ENCODE results near the gene DCAF11. TPM values are rescaled to one million over a fixed set of nuclear protein-coding genes. Genes with fewer than 3 reads are reported as not detected.

Gene DCAF11
- total RNA-seq, 1 donor from 2014 or later, result 85.6 TPM

DNA sequence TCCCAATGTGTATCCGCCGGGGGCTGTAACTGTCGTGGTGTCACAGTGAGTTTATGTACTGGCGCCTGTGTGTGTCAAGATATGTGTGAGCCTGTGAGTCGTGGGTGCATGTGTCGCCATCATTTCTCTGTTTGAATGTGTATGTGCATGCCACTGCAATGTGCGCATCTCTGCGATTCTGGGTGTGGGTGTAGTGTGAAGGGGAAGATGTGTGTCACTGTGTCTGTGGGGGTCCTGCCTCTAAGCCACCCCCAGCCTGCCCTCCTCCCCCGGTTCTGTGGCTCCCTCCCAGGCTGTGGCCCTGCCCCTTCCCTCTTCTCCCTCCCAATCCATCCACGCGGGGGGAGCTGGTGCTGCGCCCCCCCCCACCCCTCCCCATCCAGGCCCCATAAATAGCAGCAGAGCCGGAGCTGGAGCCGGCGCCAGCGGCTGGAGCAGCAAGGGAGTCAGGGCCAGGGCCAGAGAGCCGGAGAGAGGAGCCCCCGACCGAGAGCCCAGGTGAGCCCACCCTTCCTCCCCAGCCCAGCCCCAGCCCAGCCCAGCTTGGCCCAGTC lies 43.4 kb upstream of the DCAF11 start, which contains the start of gene CPNE6:
TSS of gene CPNE6 (plus strand) at position 419 of the 554 bp plus-strand sequence. CDS start 1,375 bp downstream, outside the sequence.
- no peaks in the 10 kb centered on the region for H3K9me3 ChIP-seq (ENCODE audit: control insufficient read depth in 3 of 3, low read length in 3 of 3)
- H3K27ac ChIP-seq (ENCODE audit: low read depth, low read length), result no peak within 1 kb of the TSS
- peaks cover 0 to 6% (median 3%) of the 10 kb centered on the region in 3 donors for H3K4me1 ChIP-seq (ENCODE audit: control insufficient read depth in 3 of 3, insufficient read depth in 3 of 3, low read length in 3 of 3)
- H3K36me3 ChIP-seq (ENCODE audit: control insufficient read depth in 3 of 3, insufficient read depth in 3 of 3, low read length in 3 of 3), result no peaks in the 10 kb centered on the region
- H3K27me3 ChIP-seq (ENCODE audit: control insufficient read depth in 3 of 3, insufficient read depth in 3 of 3, low read length in 3 of 3), result peaks cover 16 to 45% (median 44%) of the 10 kb centered on the region in 3 donors
- H3K4me3 ChIP-seq (ENCODE audit: low read length in 3 of 3), result no peak within 1 kb of the TSS
- H3K9ac ChIP-seq (ENCODE audit: low read depth in 1 of 3, low read length in 3 of 3), result no peak within 1 kb of the TSS

GRCh38 chr14:24071836-24072430 lies 42.6 kb upstream of the DCAF11 start:
- Histone ChIP-seq H3K4me3 (ENCODE audit: low read length in 3 of 3) (no peak overlapping the region), H3K4me1 (ENCODE audit: control insufficient read depth in 3 of 3, insufficient read depth in 3 of 3, low read length in 3 of 3) (peaks cover 0 to 6% (median 3%) of the 10 kb centered on the region in 3 donors), H3K36me3 (ENCODE audit: control insufficient read depth in 3 of 3, insufficient read depth in 3 of 3, low read length in 3 of 3) (no peaks in the 10 kb centered on the region), H3K27me3 (ENCODE audit: control insufficient read depth in 3 of 3, insufficient read depth in 3 of 3, low read length in 3 of 3) (peaks cover 22 to 48% (median 45%) of the 10 kb centered on the region in 3 donors), H3K9ac (ENCODE audit: low read depth in 1 of 3, low read length in 3 of 3) (no peak overlapping the region), H3K27ac (ENCODE audit: low read depth, low read length) (no peak overlapping the region), H3K9me3 (ENCODE audit: control insufficient read depth in 3 of 3, low read length in 3 of 3) (no peaks in the 10 kb centered on the region)

GRCh38 chr14:24072436-24072835 lies 42.1 kb upstream of the DCAF11 start:
- H3K9ac ChIP-seq (ENCODE audit: low read depth in 1 of 3, low read length in 3 of 3), result peak overlapping the region in 1 of 3 donors; percentile 8
- H3K9me3 ChIP-seq (ENCODE audit: control insufficient read depth in 3 of 3, low read length in 3 of 3), result no peaks in the 10 kb centered on the region
- H3K4me1 ChIP-seq (ENCODE audit: control insufficient read depth in 3 of 3, insufficient read depth in 3 of 3, low read length in 3 of 3), result peaks cover 0 to 6% (median 3%) of the 10 kb centered on the region in 3 donors
- H3K36me3 ChIP-seq (ENCODE audit: control insufficient read depth in 3 of 3, insufficient read depth in 3 of 3, low read length in 3 of 3), result no peaks in the 10 kb centered on the region
- peaks cover 24 to 52% (median 46%) of the 10 kb centered on the region in 3 donors for H3K27me3 ChIP-seq (ENCODE audit: control insufficient read depth in 3 of 3, insufficient read depth in 3 of 3, low read length in 3 of 3)
- H3K27ac ChIP-seq (ENCODE audit: low read depth, low read length), result no peak overlapping the region
- H3K4me3 ChIP-seq (ENCODE audit: low read length in 3 of 3), result no peak overlapping the region

- H3K27me3 ChIP-seq (ENCODE audit: control insufficient read depth in 3 of 3, insufficient read depth in 3 of 3, low read length in 3 of 3), result peaks cover 24 to 56% (median 51%) of the 10 kb centered on the region in 3 donors
- H3K9me3 ChIP-seq (ENCODE audit: control insufficient read depth in 3 of 3, low read length in 3 of 3), result no peaks in the 10 kb centered on the region
- H3K27ac ChIP-seq (ENCODE audit: low read depth, low read length), result no peak overlapping the region
- no peak overlapping the region for H3K4me3 ChIP-seq (ENCODE audit: low read length in 3 of 3)
- H3K9ac ChIP-seq (ENCODE audit: low read depth in 1 of 3, low read length in 3 of 3), result peak overlapping the region in 1 of 3 donors; percentile 8
- no peaks in the 10 kb centered on the region for H3K36me3 ChIP-seq (ENCODE audit: control insufficient read depth in 3 of 3, insufficient read depth in 3 of 3, low read length in 3 of 3)
- H3K4me1 ChIP-seq (ENCODE audit: control insufficient read depth in 3 of 3, insufficient read depth in 3 of 3, low read length in 3 of 3), result peaks cover 0 to 6% (median 3%) of the 10 kb centered on the region in 3 donors
These were observed 41.4 kb upstream of the DCAF11 start for GRCh38 chr14:24072881-24073877.

DNA sequence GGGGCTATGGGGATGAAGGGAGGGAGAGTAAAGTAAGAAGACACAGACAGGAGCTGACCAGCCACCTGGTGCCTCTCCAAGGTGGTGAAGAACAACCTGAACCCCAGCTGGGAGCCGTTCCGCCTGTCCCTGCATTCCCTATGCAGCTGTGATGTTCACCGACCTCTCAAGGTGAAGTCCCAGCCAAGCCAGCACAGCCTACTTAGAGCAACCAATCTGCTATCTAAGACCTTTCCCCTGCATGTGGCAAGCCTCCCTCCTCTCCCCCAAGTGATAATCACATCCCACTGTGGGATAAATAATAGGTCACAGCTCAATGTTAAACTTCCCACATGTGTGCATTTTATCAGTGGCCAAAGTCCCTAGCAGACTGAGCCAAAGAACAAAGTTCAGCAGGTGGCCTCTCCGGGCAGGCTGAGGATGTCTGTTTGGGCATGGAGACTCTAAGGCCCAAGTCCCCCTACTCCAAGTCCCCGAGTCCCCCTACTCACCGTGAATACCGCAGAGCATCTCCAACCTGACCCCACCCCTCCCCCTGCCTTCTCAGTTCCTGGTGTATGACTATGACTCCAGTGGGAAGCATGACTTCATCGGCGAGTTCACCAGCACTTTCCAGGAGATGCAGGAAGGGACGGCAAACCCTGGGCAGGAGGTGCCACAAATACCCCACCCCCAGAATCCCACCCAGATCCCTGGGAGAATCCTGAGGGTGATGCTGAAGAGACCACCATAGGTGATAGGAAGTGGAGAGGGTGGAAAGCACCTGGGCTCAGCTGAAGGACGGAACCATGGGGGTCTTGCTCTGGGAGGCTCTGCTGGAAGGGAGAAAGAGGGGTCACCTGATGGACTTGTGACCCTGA lies 39.7 kb upstream of the DCAF11 start:
- Histone ChIP-seq H3K9ac (ENCODE audit: low read depth in 1 of 3, low read length in 3 of 3) (no peak overlapping the region), H3K9me3 (ENCODE audit: control insufficient read depth in 3 of 3, low read length in 3 of 3) (no peaks in the 10 kb centered on the region), H3K4me3 (ENCODE audit: low read length in 3 of 3) (no peak overlapping the region), H3K4me1 (ENCODE audit: control insufficient read depth in 3 of 3, insufficient read depth in 3 of 3, low read length in 3 of 3) (peaks cover 0 to 6% (median 3%) of the 10 kb centered on the region in 3 donors), H3K27me3 (ENCODE audit: control insufficient read depth in 3 of 3, insufficient read depth in 3 of 3, low read length in 3 of 3) (peaks cover 24 to 56% (median 48%) of the 10 kb centered on the region in 3 donors), H3K27ac (ENCODE audit: low read depth, low read length) (no peak overlapping the region), H3K36me3 (ENCODE audit: control insufficient read depth in 3 of 3, insufficient read depth in 3 of 3, low read length in 3 of 3) (no peaks in the 10 kb centered on the region)

DNA sequence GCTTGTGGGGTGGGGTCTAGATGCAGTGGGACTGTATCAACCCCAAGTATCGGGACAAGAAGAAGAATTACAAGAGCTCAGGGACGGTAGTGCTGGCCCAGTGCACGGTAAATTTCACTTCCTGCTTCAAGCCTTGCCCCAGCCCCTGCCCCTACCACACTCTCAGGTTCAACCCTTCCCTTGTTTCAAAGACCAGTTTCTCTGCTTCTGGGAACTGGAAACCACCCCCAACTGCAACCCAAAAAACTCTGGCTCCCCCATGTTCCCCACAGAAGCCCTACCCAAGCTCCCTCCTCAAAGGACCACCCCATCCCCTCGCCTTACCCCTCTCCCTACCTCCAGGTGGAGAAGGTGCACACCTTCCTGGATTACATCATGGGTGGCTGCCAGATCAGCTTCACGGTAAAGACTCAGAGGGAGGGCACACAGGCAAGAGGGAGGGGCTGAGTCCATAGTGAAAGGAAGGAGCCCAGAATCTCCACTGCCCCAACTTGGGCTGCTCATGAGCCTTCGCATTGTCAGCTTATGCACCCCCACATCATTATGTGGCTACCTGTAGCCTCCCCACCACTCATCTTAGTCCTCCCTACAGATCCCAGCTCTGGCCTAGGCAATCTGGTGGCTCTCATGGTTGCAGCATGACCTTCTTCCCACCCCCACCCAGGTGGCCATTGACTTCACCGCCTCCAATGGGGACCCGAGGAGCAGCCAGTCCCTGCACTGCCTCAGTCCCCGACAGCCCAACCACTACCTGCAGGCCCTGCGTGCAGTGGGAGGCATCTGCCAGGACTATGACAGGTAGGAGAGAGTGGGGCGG lies 38.9 kb upstream of the DCAF11 start:
- Histone ChIP-seq H3K27ac (ENCODE audit: low read depth, low read length) (no peak overlapping the region), H3K9me3 (ENCODE audit: control insufficient read depth in 3 of 3, low read length in 3 of 3) (no peaks in the 10 kb centered on the region), H3K36me3 (ENCODE audit: control insufficient read depth in 3 of 3, insufficient read depth in 3 of 3, low read length in 3 of 3) (no peaks in the 10 kb centered on the region), H3K4me3 (ENCODE audit: low read length in 3 of 3) (no peak overlapping the region), H3K4me1 (ENCODE audit: control insufficient read depth in 3 of 3, insufficient read depth in 3 of 3, low read length in 3 of 3) (peaks cover 2 to 10% (median 5%) of the 10 kb centered on the region in 3 donors), H3K9ac (ENCODE audit: low read depth in 1 of 3, low read length in 3 of 3) (no peak overlapping the region), H3K27me3 (ENCODE audit: control insufficient read depth in 3 of 3, insufficient read depth in 3 of 3, low read length in 3 of 3) (peaks cover 27 to 61% (median 44%) of the 10 kb centered on the region in 3 donors)

- no peak overlapping the region for H3K27ac ChIP-seq (ENCODE audit: low read depth, low read length)
- H3K36me3 ChIP-seq (ENCODE audit: control insufficient read depth in 3 of 3, insufficient read depth in 3 of 3, low read length in 3 of 3), result no peaks in the 10 kb centered on the region
- no peaks in the 10 kb centered on the region for H3K9me3 ChIP-seq (ENCODE audit: control insufficient read depth in 3 of 3, low read length in 3 of 3)
- H3K9ac ChIP-seq (ENCODE audit: low read depth in 1 of 3, low read length in 3 of 3), result no peak overlapping the region
- no peak overlapping the region for H3K4me3 ChIP-seq (ENCODE audit: low read length in 3 of 3)
- peaks cover 6 to 12% (median 8%) of the 10 kb centered on the region in 3 donors for H3K4me1 ChIP-seq (ENCODE audit: control insufficient read depth in 3 of 3, insufficient read depth in 3 of 3, low read length in 3 of 3)
- peaks cover 27 to 61% (median 44%) of the 10 kb centered on the region in 3 donors for H3K27me3 ChIP-seq (ENCODE audit: control insufficient read depth in 3 of 3, insufficient read depth in 3 of 3, low read length in 3 of 3)
These were observed 38.3 kb upstream of the DCAF11 start for GRCh38 chr14:24076302-24076601.

- Histone ChIP-seq H3K9me3 (ENCODE audit: control insufficient read depth in 3 of 3, low read length in 3 of 3) (no peaks in the 10 kb centered on the region), H3K36me3 (ENCODE audit: control insufficient read depth in 3 of 3, insufficient read depth in 3 of 3, low read length in 3 of 3) (no peaks in the 10 kb centered on the region), H3K9ac (ENCODE audit: low read depth in 1 of 3, low read length in 3 of 3) (no peak overlapping the region), H3K4me1 (ENCODE audit: control insufficient read depth in 3 of 3, insufficient read depth in 3 of 3, low read length in 3 of 3) (peaks cover 6 to 13% (median 9%) of the 10 kb centered on the region in 3 donors), H3K27ac (ENCODE audit: low read depth, low read length) (no peak overlapping the region), H3K27me3 (ENCODE audit: control insufficient read depth in 3 of 3, insufficient read depth in 3 of 3, low read length in 3 of 3) (peaks cover 23 to 61% (median 38%) of the 10 kb centered on the region in 3 donors), H3K4me3 (ENCODE audit: low read length in 3 of 3) (no peak overlapping the region)
These were observed 37.5 kb upstream of the DCAF11 start for GRCh38 chr14:24077086-24077485.

- H3K27ac ChIP-seq (ENCODE audit: low read depth, low read length), result no peak overlapping the region
- peaks cover 6 to 12% (median 9%) of the 10 kb centered on the region in 3 donors for H3K4me1 ChIP-seq (ENCODE audit: control insufficient read depth in 3 of 3, insufficient read depth in 3 of 3, low read length in 3 of 3)
- H3K36me3 ChIP-seq (ENCODE audit: control insufficient read depth in 3 of 3, insufficient read depth in 3 of 3, low read length in 3 of 3), result no peaks in the 10 kb centered on the region
- H3K27me3 ChIP-seq (ENCODE audit: control insufficient read depth in 3 of 3, insufficient read depth in 3 of 3, low read length in 3 of 3), result peaks cover 15 to 50% (median 28%) of the 10 kb centered on the region in 3 donors
- no peak overlapping the region for H3K4me3 ChIP-seq (ENCODE audit: low read length in 3 of 3)
- no peak overlapping the region for H3K9ac ChIP-seq (ENCODE audit: low read depth in 1 of 3, low read length in 3 of 3)
- no peaks in the 10 kb centered on the region for H3K9me3 ChIP-seq (ENCODE audit: control insufficient read depth in 3 of 3, low read length in 3 of 3)
These were observed 36.4 kb upstream of the DCAF11 start for GRCh38 chr14:24078146-24078545.

Data from skeletal muscle tissue (tissue), 4 donors.